Cardiac muscle cell (in vitro differentiated cells and primary cell): Measurements from ENCODE around the gene MRPL12. TPM values are rescaled to one million over a fixed set of nuclear protein-coding genes. Genes with fewer than 3 reads are reported as not detected.
A peak's percentile ranks its signal among the peaks of the same experiment; 100 is the strongest.

Experiments used
- DNase-seq, 2 donors: peaks; one replicate each; pipeline versions ENCODE4 v3.0.0 to v3.0.0-alpha.2; 2010 to 2017; ENCODE audit warnings: low read depth in 1 of 2, low spot score in 1 of 2
- H3K27ac ChIP-seq: fragments of 200-600 bp; sonication (generic); 2 replicates; pipeline ENCODE4 v1.5.1; 2016
- H3K27me3 ChIP-seq: fragments of 200-600 bp; sonication (generic); 2 replicates; pipeline ENCODE4 v1.6.0; 2016; ENCODE audit warnings: control low read depth
- H3K36me3 ChIP-seq: fragments of 200-600 bp; sonication (generic); 2 replicates; pipeline ENCODE4 v1.5.1; 2016; ENCODE audit warnings: control low read depth
- H3K4me1 ChIP-seq: fragments of 200-600 bp; sonication (generic); 2 replicates; pipeline ENCODE4 v1.8.1; 2017; ENCODE audit warnings: low read depth, mild to moderate bottlenecking, mixed run types
- H3K4me3 ChIP-seq: fragments of 200-600 bp; sonication (generic); 2 replicates; pipeline ENCODE4 v1.5.1; 2016; ENCODE audit warnings: mild to moderate bottlenecking
- H3K9me3 ChIP-seq: fragments of 200-600 bp; sonication (generic); 2 replicates; pipeline ENCODE4 v1.5.1; 2017; ENCODE audit warnings: low read depth, mild to moderate bottlenecking, control low read depth
- CTCF ChIP-seq: IDR thresholded peaks from 2 replicates; pipeline ENCODE4 v1.5.1; 2012; ENCODE audit warnings: low read depth, mild to moderate bottlenecking, low read length
- polyA plus RNA-seq: library from polyadenylated mRNA; unstranded; fragments of >200 nt; fragmentation: Nextera tagmentation; extraction: Ambion mirVana; gene quantifications from 2 replicates; pipeline ENCODE4 v1.2.1, GENCODE V29; 2016
- total RNA-seq: library from RNA; depleted of rRNA; stranded (reverse); fragments of >200 nt; gene quantifications from 2 replicates; pipeline ENCODE4 v1.2.3, GENCODE V29; 2016

The MRPL12 gene
- total and polyA plus RNA-seq, 2 experiments from 2014 or later: 47.5 to 222 TPM

DNA sequence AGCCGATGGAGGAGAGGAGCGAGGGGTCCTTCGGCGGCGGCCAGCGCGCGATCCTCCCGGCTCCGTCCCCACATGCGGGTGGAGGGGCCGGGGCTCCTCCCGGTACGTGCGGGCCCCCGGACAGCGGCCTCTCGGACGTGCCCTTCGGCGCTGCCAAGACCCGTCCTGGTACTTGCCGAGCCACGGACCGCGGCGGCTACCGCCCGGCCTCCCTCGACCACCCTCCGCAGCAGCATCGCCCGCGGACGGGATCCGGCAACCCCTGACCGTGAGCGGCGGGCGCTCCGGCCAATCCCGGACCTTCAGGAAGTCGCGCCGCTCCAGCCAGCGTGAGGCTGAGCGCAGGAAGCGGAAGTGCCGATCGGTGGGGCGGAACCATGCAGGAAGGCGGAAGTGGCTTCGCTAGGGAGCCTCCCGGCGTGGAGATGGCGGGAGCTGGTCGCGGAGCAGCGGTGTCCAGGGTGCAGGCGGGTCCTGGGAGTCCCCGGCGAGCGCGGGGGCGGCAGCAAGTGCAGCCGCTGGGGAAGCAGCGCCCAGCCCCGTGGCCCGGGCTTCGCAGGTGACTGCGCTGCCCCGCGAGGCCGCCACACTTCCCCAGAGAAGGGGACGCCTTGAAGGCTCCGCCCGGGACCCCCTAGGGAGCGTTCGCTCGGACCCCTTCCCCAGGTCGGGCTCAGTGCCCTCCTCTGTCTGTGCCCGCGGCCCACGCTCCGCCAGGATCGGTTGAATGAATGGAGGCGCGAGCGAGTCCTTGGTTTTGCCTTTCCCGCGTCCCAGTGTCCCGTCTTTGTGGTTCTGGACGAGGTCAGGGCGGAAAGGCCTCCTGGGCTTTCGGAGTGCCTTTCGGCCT, 36.6 kb upstream of the MRPL12 start, which contains the start of the genes CCDC137 and OXLD1:
CCDC137 (plus strand) TSS at position 396 of the 850 bp plus-strand sequence; CDS start at position 426, 30 bp downstream.
OXLD1 (minus strand) TSS at position 264 of the 850 bp plus-strand sequence; CDS start at position 236, 28 bp downstream.
- peak; percentile 98 for DNase-seq
- Histone ChIP-seq H3K4me1 (peaks cover 8% of the 10 kb centered on the region), H3K27me3 (no peaks in the 10 kb centered on the region), H3K27ac (peak within 1 kb of the TSS; percentile 71), H3K4me3 (peak within 1 kb of the TSS; percentile 67), H3K9me3 (no peaks in the 10 kb centered on the region), H3K36me3 (peaks cover 12% of the 10 kb centered on the region)
- no peak for TF ChIP-seq CTCF

GRCh38 chr17:81667754-81668153, 35.4 kb upstream of the MRPL12 start:
- H3K4me3 ChIP-seq: no peak overlapping the region

DNA sequence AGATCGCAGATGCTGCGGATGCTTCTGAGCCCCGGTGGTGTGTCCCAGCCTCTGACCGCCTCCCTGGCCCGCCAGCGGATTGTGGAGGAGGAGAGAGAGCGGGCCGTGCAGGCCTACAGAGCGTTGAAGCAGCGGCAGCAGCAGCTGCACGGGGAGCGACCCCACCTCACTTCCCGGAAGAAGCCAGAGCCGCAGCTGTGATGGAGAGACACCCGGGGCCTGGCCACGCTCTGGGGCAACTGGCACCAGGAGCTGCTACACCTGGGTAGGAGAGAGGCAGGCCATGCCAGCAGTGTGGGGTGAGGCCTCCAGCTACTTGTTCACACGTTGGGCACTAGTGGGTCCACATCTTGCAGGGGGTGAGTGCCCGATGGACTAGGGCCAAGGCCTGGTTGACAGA, 30.7 kb upstream of the MRPL12 start:
- no peak for TF ChIP-seq CTCF
- Histone ChIP-seq H3K4me3 (no peak overlapping the region), H3K27me3 (no peaks in the 10 kb centered on the region), H3K9me3 (no peaks in the 10 kb centered on the region), H3K27ac (no peak overlapping the region), H3K36me3 (peaks cover 19% of the 10 kb centered on the region), H3K4me1 (peaks cover 1% of the 10 kb centered on the region)
- DNase-seq: no peak

More at GRCh38 chr17:81667754-81668153, 35.4 kb upstream of the MRPL12 start:
- DNase-seq: no peak
- Histone ChIP-seq H3K27me3 (no peaks in the 10 kb centered on the region), H3K9me3 (no peaks in the 10 kb centered on the region), H3K36me3 (peaks cover 15% of the 10 kb centered on the region), H3K4me1 (peaks cover 8% of the 10 kb centered on the region), H3K27ac (no peak overlapping the region)
- TF ChIP-seq CTCF: no peak

DNA sequence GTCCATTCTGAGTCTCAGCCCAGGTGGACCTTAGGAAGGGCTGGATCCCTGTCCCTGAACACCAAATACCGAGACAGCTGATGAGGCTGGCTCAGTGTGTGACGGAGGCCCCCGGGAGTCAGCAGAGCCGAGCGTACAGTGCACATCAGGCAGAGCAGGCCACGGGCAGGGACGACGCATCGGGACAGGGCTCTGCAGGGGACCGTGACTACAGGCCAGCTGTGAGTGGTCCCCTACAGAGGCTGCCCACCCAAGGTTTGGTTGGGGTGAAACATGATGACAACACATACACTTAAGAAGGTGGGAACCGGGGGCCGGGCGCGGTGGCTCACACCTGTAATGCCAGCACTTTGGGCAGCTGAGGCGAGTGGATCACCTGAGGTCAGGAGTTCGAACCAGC, 30.2 kb upstream of the MRPL12 start:
- no peaks in the 10 kb centered on the region for H3K9me3 ChIP-seq
- H3K36me3 ChIP-seq: peaks cover 19% of the 10 kb centered on the region
- no peak for DNase-seq
- no peak for TF ChIP-seq CTCF
- H3K4me1 ChIP-seq: no peaks in the 10 kb centered on the region
- no peak overlapping the region for H3K27ac ChIP-seq
- H3K27me3 ChIP-seq: no peaks in the 10 kb centered on the region
- no peak overlapping the region for H3K4me3 ChIP-seq

DNA sequence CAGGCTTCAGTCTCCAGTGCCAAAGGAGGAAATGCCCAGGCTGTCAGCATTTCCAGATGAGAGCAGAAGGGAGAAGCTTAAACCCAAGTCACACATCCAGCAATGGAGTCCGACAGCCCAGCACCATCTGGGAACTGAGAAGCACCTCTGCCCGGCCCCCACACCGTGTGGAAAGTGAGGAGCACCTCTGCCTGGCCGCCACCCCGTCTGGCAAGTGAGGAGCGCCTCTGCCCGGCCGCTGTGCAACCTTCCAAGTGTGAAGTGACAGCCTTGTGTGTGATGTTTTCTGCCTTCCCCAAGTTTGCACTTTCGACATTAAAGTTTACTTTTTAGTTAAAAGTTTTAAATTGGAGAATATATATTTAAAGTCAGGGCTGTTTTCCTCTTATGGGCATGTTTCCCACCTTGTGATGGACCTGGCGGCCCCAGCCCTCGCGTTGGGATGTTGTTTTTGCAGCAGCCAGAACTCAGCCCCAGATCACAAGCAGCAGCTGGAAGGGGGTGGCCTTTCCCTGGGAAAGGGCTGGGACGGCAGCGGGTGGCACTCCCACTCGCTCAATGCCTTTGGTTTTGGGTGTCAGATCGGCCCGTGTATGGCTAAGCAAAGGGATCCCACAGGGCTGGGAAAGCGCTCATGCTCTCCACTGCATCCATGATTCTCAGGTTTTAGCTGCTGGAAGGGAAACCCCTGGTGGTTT, 29.5 kb upstream of the MRPL12 start:
- Histone ChIP-seq H3K4me1 (no peaks in the 10 kb centered on the region), H3K9me3 (no peaks in the 10 kb centered on the region), H3K27me3 (no peaks in the 10 kb centered on the region), H3K4me3 (no peak overlapping the region), H3K36me3 (peaks cover 19% of the 10 kb centered on the region), H3K27ac (no peak overlapping the region)
- no peak for TF ChIP-seq CTCF
- no peak for DNase-seq
